Colonic mucosa (tissue), 4 donors: ENCODE results near the gene NUDT4. TPM values are rescaled to one million over a fixed set of nuclear protein-coding genes. Genes with fewer than 3 reads are reported as not detected.
A peak's percentile ranks its signal among the peaks of the same experiment; 100 is the strongest.

Experiments used
- DNase-seq: peaks from one replicate; pipeline ENCODE4 v3.0.0-alpha.2; 2020
- H3K27ac ChIP-seq: fragments of 200-600 bp; one replicate; pipeline ENCODE4 v1.8.0; 2021
- H3K27me3 ChIP-seq: fragments of 200-600 bp; one replicate; pipeline ENCODE4 v1.8.0; 2021
- H3K36me3 ChIP-seq: fragments of 200-600 bp; one replicate; pipeline ENCODE4 v1.8.0; 2021
- H3K4me1 ChIP-seq: fragments of 200-600 bp; one replicate; pipeline ENCODE4 v1.8.0; 2021; ENCODE audit warnings: mild to moderate bottlenecking
- H3K4me3 ChIP-seq: fragments of 200-600 bp; one replicate; pipeline ENCODE4 v1.8.0; 2021
- H3K9ac ChIP-seq, 2 donors: one replicate each; pipeline ENCODE4 v1.7.0; 2013; ENCODE audit warnings: control low read depth in 2 of 2, low read depth in 2 of 2, low read length in 2 of 2
- H3K9me3 ChIP-seq: fragments of 200-600 bp; one replicate; pipeline ENCODE4 v1.8.0; 2021
- CTCF ChIP-seq: fragments of 200-600 bp; IDR thresholded peaks from one replicate; pipeline ENCODE4 v1.8.0; 2022; ENCODE audit warnings: antibody characterized with exemption, mild to moderate bottlenecking
- intact Hi-C: fragments of 100-400 bp; cut with DNase I; formaldehyde crosslinking; loops from one replicate; pipeline ENCODE4 v1.14.1; 2022
- total RNA-seq, 2 donors: library from RNA; stranded (reverse); fragmentation: NEBNext Ultra II Directional in 1 of 2; extraction: Animal tissue kit (Norgen Biotek cat#: 25700) in 1 of 2; gene quantifications; one replicate each; pipeline ENCODE4 v1.2.1, GENCODE V29; 2021
- donor health status: healthy.
- donor health status: DM: no; HTN: no; CAD: no.
- donor health status: DM: no; HTN: no; CAD: no.

NUDT4 gene
- total RNA-seq, 2 donors from 2014 or later, result 84.5 to 102 TPM

- no peaks in the 10 kb centered on the region for H3K9me3 ChIP-seq
- TF ChIP-seq CTCF, result no peak
- intact Hi-C loops, result no loop called here
- no peaks in the 10 kb centered on the region for H3K36me3 ChIP-seq
- H3K27me3 ChIP-seq, result no peaks in the 10 kb centered on the region
- H3K9ac ChIP-seq, result no peak overlapping the region
- H3K4me1 ChIP-seq, result no peaks in the 10 kb centered on the region
- no peak overlapping the region for H3K27ac ChIP-seq
- no peak for DNase-seq
- H3K4me3 ChIP-seq, result no peak overlapping the region
These were observed 9.0 kb upstream of the NUDT4 start for GRCh38 chr12:93368766-93369165.

GRCh38 chr12:93369505-93369904 lies 8.2 kb upstream of the NUDT4 start:
- DNase-seq, result no peak
- no peaks in the 10 kb centered on the region for H3K36me3 ChIP-seq
- no peak overlapping the region for H3K4me3 ChIP-seq
- no peaks in the 10 kb centered on the region for H3K27me3 ChIP-seq
- H3K4me1 ChIP-seq, result no peaks in the 10 kb centered on the region
- no peak overlapping the region for H3K27ac ChIP-seq
- H3K9me3 ChIP-seq, result no peaks in the 10 kb centered on the region
- intact Hi-C loops, result no loop called here
- H3K9ac ChIP-seq, result no peak overlapping the region
- no peak for TF ChIP-seq CTCF

GRCh38 chr12:93370947-93371346 lies 6.8 kb upstream of the NUDT4 start:
- intact Hi-C loops, result no loop called here
- no peaks in the 10 kb centered on the region for H3K4me1 ChIP-seq
- DNase-seq, result no peak
- H3K27ac ChIP-seq, result no peak overlapping the region
- H3K27me3 ChIP-seq, result no peaks in the 10 kb centered on the region
- H3K9me3 ChIP-seq, result no peaks in the 10 kb centered on the region
- no peaks in the 10 kb centered on the region for H3K36me3 ChIP-seq
- H3K9ac ChIP-seq, result no peak overlapping the region
- no peak for TF ChIP-seq CTCF
- no peak overlapping the region for H3K4me3 ChIP-seq

GRCh38 chr12:93373961-93374656 lies 3.6 kb upstream of the NUDT4 start:
- TF ChIP-seq CTCF, result no peak
- H3K27ac ChIP-seq, result peak overlapping the region; percentile 5
- H3K27me3 ChIP-seq, result no peaks in the 10 kb centered on the region
- intact Hi-C loops, result no loop called here
- no peaks in the 10 kb centered on the region for H3K36me3 ChIP-seq
- no peak overlapping the region for H3K4me3 ChIP-seq
- peak; percentile 74 for DNase-seq
- peaks cover 3% of the 10 kb centered on the region for H3K4me1 ChIP-seq
- no peaks in the 10 kb centered on the region for H3K9me3 ChIP-seq
- H3K9ac ChIP-seq, result peak overlapping the region in 1 of 2 donors; percentile 30

- Histone ChIP-seq H3K4me3 (peak overlapping the region; percentile 64), H3K27me3 (no peaks in the 10 kb centered on the region)
- intact Hi-C loops, result no loop called here
These were observed 1.8 kb upstream of the NUDT4 start for GRCh38 chr12:93375906-93376305.

More at GRCh38 chr12:93375906-93376305, 1.8 kb upstream of the NUDT4 start:
- H3K9me3 ChIP-seq, result no peaks in the 10 kb centered on the region
- no peak for TF ChIP-seq CTCF
- no peaks in the 10 kb centered on the region for H3K36me3 ChIP-seq
- peak overlapping the region; percentile 82 for H3K27ac ChIP-seq
- H3K9ac ChIP-seq, result peak overlapping the region; percentile 14 to 70
- no peak for DNase-seq
- peaks cover 3% of the 10 kb centered on the region for H3K4me1 ChIP-seq
